GM21825 (cell line): ENCODE measurements around the gene EWSR1.

Experiments used
- ATAC-seq: cut with Tn5 transposase; IDR thresholded peaks from one replicate; pipeline ENCODE4 v1.9.1; 2021; ENCODE audit warnings: mild to moderate bottlenecking, moderate library complexity; ENCODE audit not compliant: unreplicated experiment

Gene EWSR1

DNA sequence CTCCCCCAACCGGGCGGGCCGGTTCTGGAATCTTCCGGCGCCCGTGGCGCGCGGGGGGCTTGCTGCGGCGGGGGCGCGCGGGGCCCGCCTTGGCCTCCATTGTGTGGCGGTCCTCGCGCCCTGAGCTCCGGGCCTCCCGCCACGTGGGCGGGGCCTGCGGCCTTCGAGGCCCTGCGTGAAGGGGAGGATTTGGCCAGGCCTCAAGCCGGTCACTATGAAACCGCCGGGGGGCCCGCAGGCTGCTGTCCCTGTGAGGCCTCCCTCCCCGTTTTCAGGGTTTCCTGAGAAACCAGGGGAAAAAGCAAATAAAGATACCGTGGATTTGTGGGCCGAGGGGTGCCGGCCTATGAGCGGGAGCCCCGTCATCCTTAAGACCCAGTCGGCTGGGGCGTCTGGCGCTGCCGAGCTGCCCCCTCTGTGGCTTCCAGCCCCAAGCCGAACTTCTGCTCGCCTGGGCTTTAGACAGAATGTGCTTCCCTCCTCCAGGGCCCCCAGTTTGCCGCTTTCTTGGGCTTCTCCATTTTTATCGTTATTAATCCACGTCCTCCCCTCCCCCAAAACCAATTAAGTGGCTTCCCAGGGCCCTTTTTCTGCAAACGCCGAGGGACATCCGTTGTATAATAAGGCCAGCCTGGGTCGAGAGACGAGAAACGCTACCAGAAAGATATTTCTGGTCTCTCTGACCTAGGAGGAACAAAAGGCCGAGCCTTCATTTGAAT lies 602 bp downstream of the EWSR1 start:
- peak; percentile 20 for ATAC-seq

DNA sequence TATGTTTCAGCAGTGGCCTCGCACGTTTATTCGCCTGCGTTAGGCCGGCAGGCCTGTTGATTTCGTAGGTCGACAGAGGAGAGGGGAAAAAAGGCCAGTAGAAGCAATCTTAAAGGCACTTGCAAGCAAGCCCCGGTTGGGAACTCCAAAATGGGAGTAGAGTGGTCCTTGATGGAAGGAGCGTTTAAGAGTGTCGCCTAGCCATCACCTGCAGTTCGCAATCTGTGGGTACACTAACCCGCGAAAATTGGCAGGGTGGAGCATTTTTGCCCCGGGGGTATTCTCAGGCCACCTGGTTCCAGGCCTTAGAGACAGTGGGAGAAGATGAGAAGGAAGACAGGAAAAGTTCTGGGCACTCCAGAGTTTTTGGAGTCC lies 1.1 kb downstream of the EWSR1 start:
- no peak for ATAC-seq

DNA sequence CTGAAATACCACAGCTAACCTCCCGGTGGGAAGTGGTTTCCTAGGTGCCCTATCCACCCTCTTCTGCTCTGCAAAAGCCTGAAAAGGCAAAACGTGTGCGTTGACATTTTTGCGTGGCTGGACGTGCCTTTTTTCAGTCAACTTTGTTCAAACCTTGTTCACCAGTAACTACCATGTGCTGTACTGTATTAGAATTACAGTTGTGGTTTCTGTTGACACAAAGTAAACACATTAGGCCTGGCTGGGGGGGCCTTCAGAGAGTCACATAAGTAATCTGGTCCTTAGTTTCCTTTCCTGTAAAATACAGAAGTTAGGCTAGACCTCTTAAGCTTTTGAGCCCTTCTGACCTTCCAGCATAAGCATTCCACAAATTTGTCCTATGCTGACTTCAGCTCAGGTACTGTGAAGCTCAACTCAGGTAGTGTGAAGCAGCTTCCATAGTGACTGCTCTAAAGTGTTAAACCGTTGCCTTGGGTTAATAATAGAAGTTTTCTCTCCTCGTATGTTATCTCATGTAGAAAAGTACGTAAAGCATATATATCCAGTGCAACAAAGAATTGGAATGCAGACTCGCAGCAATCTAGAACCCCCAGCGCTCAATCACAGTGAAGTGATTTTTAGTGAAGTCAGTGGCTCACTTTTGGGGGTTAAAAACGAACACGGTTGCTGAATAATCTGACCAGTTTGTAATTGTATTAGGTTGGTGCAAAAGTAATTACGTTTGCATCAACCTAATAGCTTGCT lies 1.8 kb downstream of the EWSR1 start:
- no peak for ATAC-seq

DNA sequence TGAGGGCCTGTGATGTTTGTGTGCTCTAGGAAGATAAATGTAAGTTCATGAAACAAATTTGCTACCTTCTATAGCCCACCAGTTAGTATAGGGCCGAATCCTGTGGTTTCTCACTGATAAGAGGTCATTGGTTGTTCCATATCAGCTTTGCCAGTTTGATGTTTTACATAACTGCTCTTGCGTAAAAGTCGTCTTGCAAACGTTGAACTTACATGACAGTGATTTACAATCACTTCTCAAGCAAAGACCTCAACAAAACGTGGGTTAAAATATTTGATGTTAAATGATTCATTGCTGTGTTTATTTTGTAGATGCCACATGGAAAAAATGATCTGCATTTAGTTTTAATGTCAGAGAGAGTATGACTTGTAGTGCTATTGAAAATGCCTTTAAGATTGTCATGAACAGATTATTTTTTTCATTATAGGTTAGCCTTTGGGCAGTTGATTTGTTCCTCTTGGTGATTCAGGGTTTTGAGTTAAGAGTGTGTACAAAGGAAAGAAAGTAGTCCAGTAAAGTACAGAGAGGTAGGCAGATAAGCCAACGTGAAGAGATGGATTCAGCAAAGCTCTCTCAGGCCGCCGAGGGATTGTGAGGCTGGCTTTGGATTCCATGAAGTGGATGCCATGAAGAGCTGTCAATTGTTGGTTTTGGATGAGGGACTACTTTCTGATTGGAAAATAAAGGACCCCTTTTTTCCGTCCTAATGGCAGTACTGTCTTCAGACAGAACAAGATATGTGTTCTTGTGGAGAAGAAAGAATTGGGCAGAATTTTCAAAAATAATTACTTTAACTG lies 2.6 kb downstream of the EWSR1 start:
- ATAC-seq = no peak

DNA sequence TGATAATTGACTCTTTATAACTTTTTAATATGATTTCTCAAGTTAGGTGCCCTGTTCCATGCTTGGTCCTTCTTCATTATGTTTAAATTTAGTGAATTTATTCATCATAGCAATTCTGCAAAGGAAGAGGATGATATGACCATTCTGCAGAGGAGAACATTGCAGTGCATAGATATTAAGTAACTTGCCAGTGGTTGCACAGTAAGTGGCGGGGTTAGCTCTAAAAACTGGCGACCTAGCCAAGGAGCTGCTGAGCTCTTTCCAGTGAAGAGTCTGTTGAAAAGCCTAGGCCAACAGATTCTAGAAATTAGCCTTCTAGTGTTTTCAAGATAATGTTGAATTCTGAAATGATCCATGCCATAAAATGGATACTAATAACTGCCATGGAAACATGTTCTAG lies 4.6 kb downstream of the EWSR1 start:
- no peak for ATAC-seq

DNA sequence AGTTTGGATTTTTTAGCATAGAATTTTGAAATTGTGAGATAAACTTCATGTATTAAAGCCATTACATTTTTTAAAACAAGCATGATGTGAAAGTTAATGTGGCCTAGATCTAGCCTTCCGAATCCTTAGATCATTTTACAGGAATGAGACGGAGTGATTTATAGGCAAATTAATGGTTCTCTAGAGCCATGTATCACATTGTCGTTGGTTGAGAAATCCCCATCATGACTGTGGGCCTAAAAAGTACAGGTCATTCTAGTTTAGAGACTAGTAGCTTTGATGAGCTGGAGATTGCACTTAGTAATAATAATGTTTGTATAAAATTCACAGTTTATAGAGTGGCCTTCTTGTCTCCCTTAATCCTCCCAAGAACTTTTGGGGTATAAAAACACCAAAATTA lies 7.1 kb downstream of the EWSR1 start:
- ATAC-seq = no peak

DNA sequence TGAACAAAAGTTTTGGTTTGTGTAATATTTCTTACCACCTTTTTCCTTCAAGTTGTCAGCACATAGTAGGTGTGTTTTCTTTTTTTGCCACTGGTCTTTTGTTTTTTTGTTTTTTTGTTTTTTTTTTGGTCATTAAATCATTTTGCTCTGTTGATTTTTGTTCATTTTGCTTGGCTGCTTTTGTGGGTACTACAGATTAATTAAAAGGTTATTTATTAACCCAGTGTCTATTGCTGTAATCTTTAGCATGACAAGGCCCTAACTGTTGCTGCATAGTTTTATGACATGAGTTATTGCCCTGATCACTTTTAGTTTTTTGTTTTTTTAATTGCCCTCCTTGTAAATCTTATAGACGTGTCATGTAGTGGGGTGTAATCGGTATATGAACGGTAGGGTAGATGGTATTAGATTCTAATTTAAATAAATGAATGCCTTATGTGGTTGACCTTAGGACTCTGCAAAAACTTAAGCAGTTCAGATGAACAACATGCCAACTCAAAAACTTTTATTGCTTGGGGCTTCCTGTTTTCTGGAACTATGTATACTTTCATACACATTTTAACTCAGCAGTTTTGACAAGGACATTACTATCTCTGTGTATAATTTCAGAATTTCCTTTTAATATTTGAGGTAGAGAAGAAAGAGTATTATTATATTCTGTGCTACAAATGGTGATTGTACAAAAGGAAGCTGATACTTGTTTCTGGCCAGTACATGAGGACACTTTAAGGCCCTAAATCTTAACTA lies 7.9 kb downstream of the EWSR1 start:
- ATAC-seq = no peak

DNA sequence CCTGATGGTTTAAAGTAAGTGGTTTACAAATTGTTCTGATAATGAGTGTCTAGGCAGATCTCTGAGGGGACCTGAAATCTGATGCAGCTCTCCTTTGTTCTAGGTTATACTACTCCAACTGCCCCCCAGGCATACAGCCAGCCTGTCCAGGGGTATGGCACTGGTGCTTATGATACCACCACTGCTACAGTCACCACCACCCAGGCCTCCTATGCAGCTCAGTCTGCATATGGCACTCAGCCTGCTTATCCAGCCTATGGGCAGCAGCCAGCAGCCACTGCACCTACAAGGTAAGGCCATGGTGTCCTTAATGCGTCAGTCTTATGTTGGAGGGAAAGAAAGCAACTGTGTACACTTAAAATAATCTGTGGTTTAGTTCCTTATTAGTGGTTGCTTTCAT lies 9.9 kb downstream of the EWSR1 start:
- no peak for ATAC-seq

DNA sequence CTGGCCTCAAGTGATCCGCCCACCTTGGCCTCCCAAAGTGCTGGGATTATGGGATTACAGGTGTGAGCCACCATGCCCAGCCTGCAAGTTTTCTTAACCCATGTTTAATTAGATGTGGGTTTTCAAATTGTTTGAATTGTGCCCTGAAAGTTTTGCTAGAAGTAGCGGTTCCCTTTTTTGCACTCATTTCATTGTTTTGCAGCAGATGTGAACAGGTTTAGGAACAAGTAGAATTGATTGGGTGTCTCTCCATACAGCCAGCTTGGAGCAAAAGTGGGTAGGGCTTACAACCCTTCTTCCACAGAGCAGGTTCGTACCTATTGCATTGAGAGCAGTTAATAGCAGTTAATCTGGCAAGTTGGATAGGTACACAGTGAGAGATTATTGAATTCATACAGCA lies 16.1 kb downstream of the EWSR1 start:
- ATAC-seq = no peak

DNA sequence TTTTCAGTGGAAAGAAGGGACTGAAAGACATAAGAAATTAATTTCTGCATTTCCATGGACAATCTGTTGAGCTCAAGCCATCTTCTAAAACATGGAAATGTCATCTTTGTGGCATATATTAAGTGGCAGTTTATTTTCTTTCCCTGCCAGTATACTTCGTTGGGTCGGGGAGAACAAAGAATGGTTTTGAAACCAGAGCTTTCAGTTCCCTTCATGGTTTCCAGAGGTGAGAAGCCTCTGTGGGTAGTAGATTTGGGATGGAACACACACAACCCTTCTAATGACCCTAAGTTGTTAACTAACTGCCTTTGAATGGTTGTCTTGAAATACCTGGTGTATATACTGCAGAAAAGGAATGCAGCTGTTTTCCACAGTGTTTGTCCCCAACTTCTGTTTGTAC lies 20.8 kb downstream of the EWSR1 start:
- ATAC-seq = no peak

DNA sequence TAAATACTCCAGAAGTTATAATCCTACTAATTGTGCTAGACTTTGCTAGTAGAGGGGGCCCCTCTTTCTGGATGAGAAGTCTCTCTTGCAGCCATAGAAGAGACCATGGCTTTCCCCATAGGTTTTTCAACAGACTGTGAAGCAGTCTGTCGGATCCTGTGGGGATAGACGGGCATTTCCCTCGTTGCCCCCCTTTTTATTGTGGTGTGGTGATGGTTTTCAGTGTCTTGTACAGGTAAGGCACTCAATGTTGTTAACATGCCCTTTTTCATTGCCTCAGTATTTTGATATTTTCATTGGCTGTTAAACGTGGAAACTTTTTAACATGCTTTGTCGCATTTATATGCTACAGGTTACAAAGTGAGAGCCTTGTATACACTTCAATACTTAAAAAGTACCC lies 22.0 kb downstream of the EWSR1 start:
- no peak for ATAC-seq

DNA sequence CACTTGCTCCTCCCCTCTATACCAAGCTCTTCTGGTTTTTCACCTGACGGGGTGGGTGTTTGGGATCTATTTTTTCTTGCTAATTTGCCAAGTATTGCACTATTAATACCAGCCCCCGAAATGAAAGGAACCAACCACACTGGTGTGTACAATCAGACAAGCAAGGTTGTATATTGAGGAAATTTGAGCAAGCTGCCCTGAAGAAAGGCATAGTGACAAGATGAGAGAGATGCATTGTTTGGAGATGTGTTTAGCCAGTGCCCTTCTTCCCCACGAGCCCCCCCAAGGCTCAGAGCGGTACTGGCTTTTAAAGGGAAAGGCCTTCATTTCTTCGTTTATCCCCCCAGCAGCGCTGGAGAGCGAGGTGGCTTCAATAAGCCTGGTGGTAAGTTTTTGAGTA lies 23.1 kb downstream of the EWSR1 start:
- no peak for ATAC-seq

DNA sequence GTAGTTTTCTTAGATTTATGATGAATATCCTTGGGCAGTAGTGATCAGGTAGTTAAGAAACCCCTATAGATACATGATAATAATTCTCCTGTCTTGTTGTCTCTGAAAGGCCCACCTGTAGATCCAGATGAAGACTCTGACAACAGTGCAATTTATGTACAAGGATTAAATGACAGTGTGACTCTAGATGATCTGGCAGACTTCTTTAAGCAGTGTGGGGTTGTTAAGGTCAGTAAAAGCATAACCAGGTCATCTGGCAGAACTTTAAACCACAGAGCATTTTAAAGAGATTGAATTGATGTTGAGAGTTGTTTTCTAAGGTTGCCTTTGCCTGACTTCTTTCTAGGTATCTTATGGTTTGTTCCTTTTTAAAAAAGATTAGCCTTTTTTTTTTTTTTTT lies 24.3 kb downstream of the EWSR1 start:
- no peak for ATAC-seq

DNA sequence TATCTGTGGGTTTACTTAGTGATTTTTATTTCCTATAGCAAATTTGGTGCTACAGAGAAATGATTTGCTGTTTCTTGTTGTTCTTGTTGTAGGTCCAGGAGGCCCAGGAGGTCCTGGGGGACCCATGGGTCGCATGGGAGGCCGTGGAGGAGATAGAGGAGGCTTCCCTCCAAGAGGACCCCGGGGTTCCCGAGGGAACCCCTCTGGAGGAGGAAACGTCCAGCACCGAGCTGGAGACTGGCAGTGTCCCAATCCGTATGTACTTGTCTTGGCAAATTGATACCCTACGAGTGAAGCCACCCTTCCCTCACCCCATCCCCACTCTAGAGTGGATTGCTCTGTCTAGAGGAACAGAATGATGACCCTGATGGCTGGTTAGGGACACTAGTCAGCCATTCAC lies 30.6 kb downstream of the EWSR1 start:
- no peak for ATAC-seq

DNA sequence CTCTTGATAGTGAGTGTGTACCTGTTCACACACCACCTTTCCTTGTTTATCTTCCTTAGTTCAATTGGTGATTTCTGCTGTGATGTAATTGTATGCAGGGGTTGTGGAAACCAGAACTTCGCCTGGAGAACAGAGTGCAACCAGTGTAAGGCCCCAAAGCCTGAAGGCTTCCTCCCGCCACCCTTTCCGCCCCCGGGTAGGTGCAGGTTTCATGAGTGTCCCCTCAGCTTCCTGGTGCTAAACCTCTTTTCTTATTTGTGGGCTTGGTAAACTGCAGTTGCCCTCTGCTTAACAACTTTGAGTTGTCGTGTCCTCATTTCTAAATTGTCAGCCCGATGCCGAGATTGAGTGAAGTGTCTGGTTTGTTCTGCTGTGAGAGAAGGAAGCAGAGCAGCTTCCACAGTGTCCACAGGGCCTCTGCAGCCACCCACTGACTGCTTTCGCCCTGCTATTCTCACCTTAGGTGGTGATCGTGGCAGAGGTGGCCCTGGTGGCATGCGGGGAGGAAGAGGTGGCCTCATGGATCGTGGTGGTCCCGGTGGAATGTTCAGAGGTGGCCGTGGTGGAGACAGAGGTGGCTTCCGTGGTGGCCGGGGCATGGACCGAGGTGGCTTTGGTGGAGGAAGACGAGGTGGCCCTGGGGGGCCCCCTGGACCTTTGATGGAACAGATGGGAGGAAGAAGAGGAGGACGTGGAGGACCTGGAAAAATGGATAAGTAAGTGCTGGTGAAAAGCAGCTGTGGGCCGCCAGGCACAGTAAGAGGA lies 31.2 kb downstream of the EWSR1 start:
- ATAC-seq = no peak

DNA sequence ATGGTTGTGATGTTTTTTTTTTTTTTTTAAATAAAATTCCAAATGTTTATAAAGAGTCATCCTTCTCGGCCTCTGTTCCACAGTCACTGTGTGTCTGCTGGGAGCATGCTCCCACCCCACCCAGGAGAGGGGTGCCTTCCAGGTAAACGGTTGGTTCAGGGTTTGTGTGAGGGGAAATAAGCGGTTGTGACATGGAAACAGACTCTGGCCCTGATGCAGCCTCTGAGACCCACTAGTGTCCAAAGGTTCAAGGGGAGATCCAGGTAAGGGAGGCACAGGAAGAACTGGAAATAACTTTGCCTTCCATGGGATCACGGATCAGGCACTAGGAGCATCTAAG lies 32.4 kb downstream of the EWSR1 start:
- no peak for ATAC-seq

DNA sequence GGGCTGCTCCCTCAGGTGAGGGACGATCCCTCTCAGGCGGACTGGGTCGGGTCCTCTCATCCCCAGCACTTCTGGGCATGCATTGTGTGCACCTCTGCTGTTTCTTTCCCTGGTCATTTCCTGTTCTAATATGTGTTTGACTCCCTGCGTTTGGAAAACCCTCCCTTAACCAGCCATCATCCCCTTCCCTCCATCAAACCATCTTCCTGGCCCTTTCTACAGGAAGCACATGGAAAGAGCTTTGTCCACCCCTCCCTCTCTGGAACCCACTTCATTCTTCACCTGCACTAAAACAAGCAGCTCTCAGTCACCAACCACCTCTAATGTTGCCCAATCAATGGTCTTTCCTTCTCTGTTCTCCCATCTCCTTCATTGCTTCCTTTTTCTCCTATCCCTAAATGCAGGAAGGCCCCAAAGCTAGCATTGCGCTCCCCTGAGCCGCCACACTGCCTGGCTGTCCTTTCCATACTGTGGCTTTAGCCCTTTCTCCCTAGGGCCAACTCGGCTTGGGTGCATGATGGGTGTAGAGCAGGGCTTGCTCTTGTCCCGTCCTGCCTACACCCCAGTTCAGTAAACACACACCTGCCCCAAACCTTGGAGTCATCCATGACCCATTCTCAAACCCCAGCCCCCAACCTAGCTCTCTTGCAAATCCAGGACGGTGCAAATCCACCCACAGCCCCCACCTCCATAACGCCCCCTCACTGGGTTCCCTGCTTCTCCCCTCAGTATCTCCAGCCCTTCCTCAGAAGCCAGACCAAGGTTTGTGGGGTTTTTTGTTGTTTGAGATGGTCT lies 32.9 kb downstream of the EWSR1 start:
- ATAC-seq = no peak

DNA sequence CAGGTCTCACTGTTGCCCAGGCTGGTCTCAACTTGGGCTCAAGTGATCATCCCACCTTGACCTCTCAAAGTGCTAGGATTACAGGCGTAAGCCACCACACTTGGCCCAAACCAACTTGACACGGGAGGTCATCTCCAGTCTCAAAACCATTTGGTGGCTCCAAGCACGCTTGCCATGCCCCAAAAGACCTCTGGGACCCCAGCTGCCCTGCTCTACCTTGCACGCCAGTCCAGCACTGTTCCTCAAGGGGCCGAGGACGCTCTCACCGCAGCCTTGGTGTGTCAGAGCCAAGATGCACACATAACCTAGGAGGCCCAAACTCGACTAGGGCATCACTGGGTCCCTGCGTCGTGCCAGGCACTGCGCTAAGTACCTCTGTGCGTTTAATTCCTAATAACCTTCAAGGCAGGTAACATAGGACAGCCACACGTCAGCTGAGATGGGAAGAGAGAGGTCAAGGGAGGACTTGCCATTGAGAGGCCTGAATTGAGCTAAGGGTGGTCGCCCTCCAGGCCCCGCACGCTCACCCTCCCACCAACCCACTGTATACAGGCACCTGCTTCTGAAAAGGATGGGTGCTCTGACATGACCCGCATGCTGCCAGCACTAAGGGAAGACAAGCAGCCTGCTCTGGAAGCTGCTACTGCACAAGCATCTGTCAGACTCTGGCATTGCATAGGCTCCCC lies 33.8 kb downstream of the EWSR1 start:
- no peak for ATAC-seq

DNA sequence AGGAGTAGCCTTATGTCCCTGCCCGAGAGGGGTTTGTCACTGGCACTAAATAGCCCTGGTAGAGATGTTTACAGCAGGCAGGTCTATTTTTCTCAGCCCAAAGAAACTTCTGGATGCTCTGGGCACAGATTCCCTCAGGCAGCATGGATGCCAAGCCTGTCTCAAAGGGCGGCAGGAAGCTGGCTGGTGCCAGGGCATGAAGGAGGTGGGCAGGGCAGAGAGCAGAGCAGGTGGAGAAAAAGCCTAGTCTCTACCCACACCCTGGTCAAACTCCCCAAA lies 34.3 kb downstream of the EWSR1 start:
- no peak for ATAC-seq
